Mucosa of rectum (tissue), 2 donors: ENCODE data around the gene CFAP410.

Experiments
- H3K27ac ChIP-seq, 2 donors: one replicate each; pipeline ENCODE4 v1.7.0; 2013; ENCODE audit warnings: inconsistent platforms in 2 of 2, low read depth in 2 of 2, low read length in 2 of 2
- H3K27me3 ChIP-seq, 2 donors: one replicate each; pipeline ENCODE4 v1.7.0; 2013; ENCODE audit warnings: low read length in 2 of 2; ENCODE audit not compliant: control insufficient read depth in 2 of 2, insufficient read depth in 2 of 2
- H3K36me3 ChIP-seq, 2 donors: one replicate each; pipeline ENCODE4 v1.7.0; 2013; ENCODE audit warnings: low read length in 2 of 2; ENCODE audit not compliant: control insufficient read depth in 2 of 2, insufficient read depth in 2 of 2
- H3K4me1 ChIP-seq, 2 donors: one replicate each; pipeline ENCODE4 v1.7.0; 2013; ENCODE audit warnings: low read length in 2 of 2, mild to moderate bottlenecking in 1 of 2; ENCODE audit not compliant: control insufficient read depth in 2 of 2, insufficient read depth in 2 of 2
- H3K4me3 ChIP-seq, 2 donors: one replicate each; pipeline ENCODE4 v1.7.0; 2013; ENCODE audit warnings: low read length in 2 of 2
- H3K9ac ChIP-seq, 2 donors: one replicate each; pipeline ENCODE4 v1.7.0; 2013; ENCODE audit warnings: low read length in 2 of 2, low read depth in 1 of 2, mild to moderate bottlenecking in 1 of 2
- H3K9me3 ChIP-seq, 2 donors: one replicate each; pipeline ENCODE4 v1.7.0; 2013; ENCODE audit warnings: low read length in 2 of 2; ENCODE audit not compliant: control insufficient read depth in 2 of 2
- donor health status: healthy.
- donor health status: Normal muscosa, but diverticular disease.

Gene CFAP410

DNA sequence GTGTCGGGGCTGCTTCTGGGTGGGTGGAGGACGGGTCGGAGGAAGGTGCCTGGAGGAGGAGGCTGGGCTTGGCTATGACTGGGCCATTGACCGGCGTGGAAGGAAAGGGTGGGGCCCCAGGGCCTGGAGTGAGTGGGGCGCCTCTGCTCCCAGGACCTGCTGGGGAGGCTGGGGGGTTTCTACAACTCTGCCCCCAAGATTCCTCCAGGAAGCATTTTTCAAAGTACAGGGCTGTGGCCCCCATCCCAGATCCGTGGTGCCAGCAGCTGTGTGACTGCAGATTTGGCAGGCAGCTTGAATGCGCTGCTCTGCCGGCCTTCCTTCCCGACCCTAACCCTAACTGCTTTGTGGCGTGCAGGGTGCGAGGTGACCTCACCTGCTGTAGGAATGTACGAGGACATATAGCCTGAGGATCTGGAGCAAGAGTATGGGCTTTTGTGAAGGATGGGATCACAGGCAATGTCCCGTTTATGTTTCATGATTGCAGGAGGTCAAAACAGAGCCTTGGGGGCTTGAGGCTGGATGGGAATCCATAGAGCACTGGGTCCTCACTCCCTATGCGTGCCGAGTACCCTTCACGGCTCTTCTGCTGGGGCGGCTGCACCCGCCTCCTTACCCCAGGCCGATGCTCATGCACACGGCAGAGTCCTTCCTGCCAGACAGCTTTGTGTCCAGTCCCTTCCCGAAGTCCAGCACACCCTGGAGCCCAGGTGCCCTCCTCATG lies 38.9 kb upstream of the CFAP410 start:
- H3K9ac ChIP-seq, result no peak overlapping the region
- H3K36me3 ChIP-seq, result peaks cover 0 to 7% of the 10 kb centered on the region in 2 donors
- no peaks in the 10 kb centered on the region for H3K4me1 ChIP-seq
- peaks cover 0 to 3% of the 10 kb centered on the region in 2 donors for H3K27me3 ChIP-seq
- no peaks in the 10 kb centered on the region for H3K9me3 ChIP-seq
- no peak overlapping the region for H3K4me3 ChIP-seq
- no peak overlapping the region for H3K27ac ChIP-seq

DNA sequence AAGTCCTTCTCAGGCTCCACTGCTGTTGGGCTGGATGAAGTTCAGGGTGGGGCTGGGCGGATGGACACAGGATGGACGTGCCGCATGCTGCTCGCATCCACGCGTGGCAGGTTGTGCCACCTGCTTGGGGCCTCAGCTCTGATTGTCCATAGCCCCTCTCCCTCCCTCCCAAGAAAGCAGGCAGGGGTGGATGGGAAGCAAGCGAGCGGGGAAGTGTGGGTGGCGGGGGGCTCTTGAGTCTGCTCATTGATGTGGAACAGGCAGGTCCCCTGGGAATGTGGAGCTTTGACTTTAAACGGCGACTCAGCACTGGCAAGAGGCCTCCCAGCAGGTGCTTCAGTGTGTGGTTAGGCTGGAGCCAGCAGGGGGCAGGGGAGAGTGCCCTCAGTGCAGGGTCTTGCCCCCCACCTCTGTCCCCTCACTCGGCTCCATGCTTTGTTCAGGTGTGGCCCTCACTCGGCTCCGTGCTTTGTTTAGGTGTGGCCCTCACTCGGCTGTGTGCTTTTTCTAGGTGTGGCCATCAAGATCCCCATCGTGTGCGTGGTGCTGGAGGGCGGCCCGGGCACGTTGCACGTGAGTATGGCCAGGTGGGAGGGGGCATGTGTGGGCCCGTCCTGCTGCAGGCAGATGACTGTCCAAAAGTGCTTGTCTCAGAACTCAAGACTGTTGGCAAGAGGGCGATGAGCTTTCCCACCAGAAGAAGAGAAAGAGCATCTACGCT lies 38.2 kb upstream of the CFAP410 start:
- H3K27ac ChIP-seq, result no peak overlapping the region
- no peak overlapping the region for H3K9ac ChIP-seq
- H3K27me3 ChIP-seq, result peaks cover 0 to 3% of the 10 kb centered on the region in 2 donors
- H3K9me3 ChIP-seq, result no peaks in the 10 kb centered on the region
- H3K4me3 ChIP-seq, result no peak overlapping the region
- H3K36me3 ChIP-seq, result peaks cover 0 to 4% of the 10 kb centered on the region in 2 donors
- H3K4me1 ChIP-seq, result no peaks in the 10 kb centered on the region

DNA sequence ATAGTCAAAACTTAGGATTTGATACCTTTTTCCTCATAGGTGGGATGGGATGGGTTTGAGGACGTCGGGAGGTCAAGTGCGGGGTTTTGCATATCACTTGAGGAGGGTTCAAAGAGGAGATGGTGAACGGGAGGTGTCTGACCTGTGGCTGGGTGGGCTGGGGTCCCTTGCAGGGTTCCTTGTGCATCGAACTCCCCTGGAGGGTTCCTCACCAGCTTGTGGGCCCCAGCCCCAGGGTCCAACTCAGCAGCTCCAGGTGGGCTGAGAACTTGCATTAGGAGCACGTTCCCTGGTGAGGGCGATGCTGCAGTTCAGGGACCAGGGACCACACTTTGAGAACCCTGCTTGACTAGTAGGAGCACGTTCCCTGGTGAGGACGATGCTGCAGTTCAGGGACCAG lies 37.4 kb upstream of the CFAP410 start:
- no peaks in the 10 kb centered on the region for H3K9me3 ChIP-seq
- H3K27ac ChIP-seq, result no peak overlapping the region
- no peaks in the 10 kb centered on the region for H3K4me1 ChIP-seq
- H3K4me3 ChIP-seq, result no peak overlapping the region
- H3K27me3 ChIP-seq, result peaks cover 0 to 3% of the 10 kb centered on the region in 2 donors
- H3K9ac ChIP-seq, result no peak overlapping the region
- peaks cover 0 to 2% of the 10 kb centered on the region in 2 donors for H3K36me3 ChIP-seq

- peaks cover 3% of the 10 kb centered on the region in 2 donors for H3K27me3 ChIP-seq
- no peak overlapping the region for H3K4me3 ChIP-seq
- H3K4me1 ChIP-seq, result no peaks in the 10 kb centered on the region
- H3K9ac ChIP-seq, result no peak overlapping the region
- H3K27ac ChIP-seq, result no peak overlapping the region
- peaks cover 0 to 2% of the 10 kb centered on the region in 2 donors for H3K36me3 ChIP-seq
- H3K9me3 ChIP-seq, result no peaks in the 10 kb centered on the region
Observed at GRCh38 chr21:44375761-44376241, 36.6 kb upstream of the CFAP410 start.

- peaks cover 5 to 8% of the 10 kb centered on the region in 2 donors for H3K27me3 ChIP-seq
- no peaks in the 10 kb centered on the region for H3K9me3 ChIP-seq
- no peak overlapping the region for H3K4me3 ChIP-seq
- H3K9ac ChIP-seq, result no peak overlapping the region
- peaks cover 0 to 2% of the 10 kb centered on the region in 2 donors for H3K36me3 ChIP-seq
- no peaks in the 10 kb centered on the region for H3K4me1 ChIP-seq
- H3K27ac ChIP-seq, result no peak overlapping the region
Observed at GRCh38 chr21:44375281-44375651, 36.1 kb upstream of the CFAP410 start.

DNA sequence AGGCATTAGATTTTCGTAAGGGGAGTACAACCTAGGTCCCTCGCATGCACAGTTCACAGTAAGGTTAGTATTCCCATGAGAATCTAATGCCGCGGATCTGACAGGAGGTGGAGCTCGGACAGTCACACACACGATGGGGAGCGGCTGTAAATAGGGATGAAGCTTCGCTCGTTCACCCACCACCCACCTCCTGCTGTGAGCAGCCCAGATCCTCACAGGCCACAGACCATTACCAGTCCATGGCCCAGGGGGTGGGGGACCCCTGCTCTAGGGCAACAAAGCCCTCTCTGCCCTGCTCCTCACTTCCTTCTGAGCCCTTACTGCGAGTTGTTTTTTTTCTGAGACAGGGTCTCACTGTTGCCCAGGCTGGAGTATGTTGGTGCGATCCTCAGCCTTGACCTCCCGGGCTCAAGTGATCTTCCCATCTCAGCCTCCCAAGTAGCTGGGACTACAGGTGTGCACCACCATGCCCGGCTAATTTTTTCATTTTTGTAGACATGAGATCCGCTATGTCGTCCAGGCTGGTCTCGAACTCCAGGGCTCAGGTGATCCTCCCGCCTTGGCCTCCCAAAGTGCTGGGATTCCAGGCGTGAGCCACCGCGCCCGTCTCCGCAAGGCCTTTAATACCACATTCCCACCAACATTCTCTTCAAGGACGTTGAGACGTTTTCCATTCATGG lies 35.6 kb upstream of the CFAP410 start:
- Histone ChIP-seq H3K27ac (no peak overlapping the region), H3K4me3 (no peak overlapping the region), H3K27me3 (peaks cover 7 to 9% of the 10 kb centered on the region in 2 donors), H3K36me3 (peaks cover 0 to 2% of the 10 kb centered on the region in 2 donors), H3K9me3 (no peaks in the 10 kb centered on the region), H3K9ac (no peak overlapping the region), H3K4me1 (no peaks in the 10 kb centered on the region)

- H3K4me3 ChIP-seq, result no peak overlapping the region
- H3K9ac ChIP-seq, result no peak overlapping the region
- H3K27me3 ChIP-seq, result peaks cover 7 to 14% of the 10 kb centered on the region in 2 donors
- no peaks in the 10 kb centered on the region for H3K4me1 ChIP-seq
- no peak overlapping the region for H3K27ac ChIP-seq
- no peaks in the 10 kb centered on the region for H3K9me3 ChIP-seq
- H3K36me3 ChIP-seq, result no peaks in the 10 kb centered on the region
Observed at GRCh38 chr21:44372616-44373015, 33.4 kb upstream of the CFAP410 start.

DNA sequence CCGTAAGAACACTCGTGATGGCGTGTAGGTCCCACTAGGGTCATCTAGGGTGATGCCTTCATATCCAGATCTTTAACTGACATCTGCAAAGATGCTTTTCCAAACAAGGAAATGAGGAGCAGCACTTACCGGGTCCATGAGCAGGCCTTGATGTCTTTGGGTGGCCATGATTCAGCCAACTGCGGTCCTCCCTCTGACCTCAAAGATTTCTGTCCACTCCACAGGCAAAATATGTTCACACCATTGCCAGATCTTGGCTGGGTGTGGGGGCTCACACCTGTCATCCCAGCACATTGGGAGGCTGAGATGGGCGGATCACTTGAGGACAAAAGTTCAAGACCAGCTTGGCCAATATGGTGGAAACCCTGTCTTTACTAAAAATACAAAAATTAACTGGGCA lies 32.4 kb upstream of the CFAP410 start:
- H3K27ac ChIP-seq, result no peak overlapping the region
- no peaks in the 10 kb centered on the region for H3K36me3 ChIP-seq
- no peak overlapping the region for H3K9ac ChIP-seq
- H3K4me3 ChIP-seq, result no peak overlapping the region
- no peaks in the 10 kb centered on the region for H3K9me3 ChIP-seq
- no peaks in the 10 kb centered on the region for H3K4me1 ChIP-seq
- peaks cover 4 to 14% of the 10 kb centered on the region in 2 donors for H3K27me3 ChIP-seq

DNA sequence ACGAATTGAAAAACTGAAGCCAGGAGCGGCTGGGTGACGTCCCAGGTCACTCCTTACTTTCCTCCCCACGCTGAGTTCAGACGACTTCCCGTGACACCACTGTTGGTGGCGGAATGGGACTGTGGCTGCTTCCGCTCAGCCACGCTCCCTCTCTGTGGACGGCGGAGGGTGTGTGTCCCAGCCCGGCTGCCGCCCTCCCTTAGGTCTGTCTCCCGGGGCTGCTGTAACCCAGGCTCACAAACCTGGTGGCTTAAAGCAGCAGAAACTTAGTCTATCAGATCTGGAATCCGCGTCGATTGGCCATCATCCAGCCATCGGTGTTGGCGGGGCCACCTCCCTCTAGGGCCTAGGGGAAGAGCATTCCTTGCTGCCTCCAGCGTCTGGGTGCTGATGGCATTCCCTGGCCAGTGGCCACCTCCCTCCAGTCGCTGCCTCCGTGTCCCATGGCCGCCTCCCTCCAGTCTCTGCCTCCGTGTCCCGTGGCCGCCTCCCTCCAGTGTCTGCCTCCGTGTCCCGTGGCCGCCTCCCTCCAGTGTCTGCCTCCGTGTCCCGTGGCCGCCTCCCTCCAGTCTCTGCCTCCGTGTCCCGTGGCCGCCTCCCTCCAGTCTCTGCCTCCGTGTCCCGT lies 31.7 kb upstream of the CFAP410 start:
- no peaks in the 10 kb centered on the region for H3K36me3 ChIP-seq
- H3K27ac ChIP-seq, result no peak overlapping the region
- H3K4me1 ChIP-seq, result no peaks in the 10 kb centered on the region
- peaks cover 4 to 14% of the 10 kb centered on the region in 2 donors for H3K27me3 ChIP-seq
- no peak overlapping the region for H3K9ac ChIP-seq
- no peaks in the 10 kb centered on the region for H3K9me3 ChIP-seq
- H3K4me3 ChIP-seq, result no peak overlapping the region
